MM.1S (cell line): ENCODE measurements around the gene ACAA1.

Source experiments
- CTCF ChIP-seq: fragments of 300-600 bp; sonication (generic); IDR thresholded peaks from 2 replicates; pipeline ENCODE4 v1.5.1; 2016; ENCODE audit warnings: antibody characterized with exemption, low read length, mixed read lengths
- EZH2 ChIP-seq: fragments of 300-600 bp; sonication (generic); optimal IDR thresholded peaks from 2 replicates; pipeline ENCODE3; 2017; ENCODE audit warnings: low read depth, mild to moderate bottlenecking, antibody characterized with exemption, low read length, mixed read lengths
- EZH2phosphoT487 ChIP-seq: fragments of 300-600 bp; sonication (generic); IDR thresholded peaks from 2 replicates; pipeline ENCODE4 v1.6.1; 2018; ENCODE audit warnings: antibody characterized with exemption, low read length

GRCh38 chr3:38105525-38105924 lies 31.4 kb downstream of the ACAA1 start:
- TF ChIP-seq CTCF (no peak), EZH2 (no peak), EZH2phosphoT487 (no peak)
